Naive thymus-derived CD4-positive, alpha-beta T cell (primary cell): ENCODE data around the gene PHF1. TPM values are rescaled to one million over a fixed set of nuclear protein-coding genes. Genes with fewer than 3 reads are reported as not detected.
"Not testable (repeated sequence)": the region's sequence is repeated elsewhere in the genome, so short reads cannot be mapped to it uniquely, and the experiment has no call there.

Source experiments
- ATAC-seq: fragments of 150-1000 bp; cut with Tn5 transposase; 2 replicates; pipeline ENCODE4 v1.10.0; 2021; ENCODE audit warnings: mild to moderate bottlenecking, moderate library complexity
- CTCF ChIA-PET: fragments of 350-600 bp; sonication (Branson Sonifier 250); formaldehyde crosslinking; loops from one replicate; lab custom pipeline; 2021; ENCODE audit warnings: antibody characterized with exemption; lab: Charles Lee
- POLR2A ChIA-PET: fragments of 350-600 bp; sonication (Branson Sonifier 250); formaldehyde crosslinking; loops from one replicate; lab custom pipeline; 2021; ENCODE audit warnings: antibody characterized with exemption, inconsistent platforms; lab: Charles Lee
- DNase-seq, 9 donors: peaks; one replicate each; pipeline versions ENCODE4 v3.0.0 to v3.0.0-alpha.2; 2020 to 2022; ENCODE audit warnings: mixed read lengths in 1 of 9
- H3K27ac ChIP-seq: one replicate; pipeline ENCODE4 v1.7.0; 2013; ENCODE audit warnings: mild to moderate bottlenecking, low read depth, low read length, moderate library complexity
- H3K27me3 ChIP-seq, 2 donors: one replicate each; pipeline ENCODE4 v1.7.0; 2013; ENCODE audit warnings: low read length in 2 of 2, mild to moderate bottlenecking in 2 of 2, moderate library complexity in 2 of 2; ENCODE audit not compliant: control insufficient read depth in 2 of 2, insufficient read depth in 2 of 2
- H3K36me3 ChIP-seq, 3 experiments: 1 replicate in 2 of 3; 2 replicates in 1 of 3; pipeline ENCODE4 v1.7.0; 2013; ENCODE audit warnings: low read length in 3 of 3, mild to moderate bottlenecking in 3 of 3, moderate library complexity in 1 of 3; ENCODE audit not compliant: insufficient read depth in 3 of 3, control insufficient read depth in 2 of 3
- H3K4me1 ChIP-seq, 2 donors: one replicate each; pipeline ENCODE4 v1.7.0; 2013; ENCODE audit warnings: low read length in 2 of 2, mild to moderate bottlenecking in 2 of 2, moderate library complexity in 1 of 2; ENCODE audit not compliant: control insufficient read depth in 2 of 2, insufficient read depth in 2 of 2
- H3K4me3 ChIP-seq: 2 replicates; pipeline ENCODE4 v1.7.0; 2013; ENCODE audit warnings: mild to moderate bottlenecking, low read length
- H3K9me3 ChIP-seq, 3 experiments: 1 replicate in 2 of 3; 2 replicates in 1 of 3; pipeline ENCODE4 v1.7.0; 2013; ENCODE audit warnings: low read length in 3 of 3; ENCODE audit not compliant: control insufficient read depth in 2 of 3
- H3K27ac Mint-ChIP-seq, 9 donors: one replicate each; pipeline ENCODE4 v1.8.0; 2020 to 2022; ENCODE audit warnings: mixed read lengths in 9 of 9, mild to moderate bottlenecking in 8 of 9, moderate library complexity in 5 of 9, inconsistent platforms in 2 of 9
- H3K27me3 Mint-ChIP-seq, 5 donors: one replicate each; pipeline ENCODE4 v1.8.0; 2021 to 2022; ENCODE audit warnings: mixed read lengths in 5 of 5, mild to moderate bottlenecking in 1 of 5
- H3K36me3 Mint-ChIP-seq, 5 donors: one replicate each; pipeline ENCODE4 v1.8.0; 2020 to 2022; ENCODE audit warnings: mixed read lengths in 5 of 5, mild to moderate bottlenecking in 3 of 5, inconsistent platforms in 1 of 5
- H3K4me1 Mint-ChIP-seq, 7 donors: one replicate each; pipeline ENCODE4 v1.8.0; 2020 to 2022; ENCODE audit warnings: mixed read lengths in 7 of 7, mild to moderate bottlenecking in 3 of 7, inconsistent platforms in 1 of 7
- H3K4me3 Mint-ChIP-seq, 10 donors: one replicate each; pipeline ENCODE4 v1.8.0; 2020 to 2022; ENCODE audit warnings: mild to moderate bottlenecking in 10 of 10, mixed read lengths in 10 of 10, moderate library complexity in 6 of 10, inconsistent platforms in 2 of 10
- H3K9me3 Mint-ChIP-seq, 11 donors: one replicate each; pipeline ENCODE4 v1.8.0; 2020 to 2022; ENCODE audit warnings: mixed read lengths in 11 of 11, mild to moderate bottlenecking in 4 of 11, inconsistent platforms in 1 of 11, moderate library complexity in 1 of 11
- intact Hi-C, 2 donors: fragments of 100-400 bp; cut with micrococcal nuclease; formaldehyde crosslinking; loops; one replicate each; pipeline ENCODE4 v1.15.1; 2023
- polyA plus RNA-seq, 2 donors: library from polyadenylated mRNA; unstranded; fragments of 300-500 nt; fragmentation: Illumina TruSeq; gene quantifications; one replicate each; pipeline ENCODE4 v1.2.3, GENCODE V29; 2021
- total RNA-seq, 6 experiments: library from RNA in 5 of 6; stranded (reverse) in 5 of 6; gene quantifications; 1 replicate in 5 of 6; 2 replicates in 1 of 6; pipeline ENCODE4 v1.2.3 and lab custom pipeline; 2021 to 2026

The PHF1 gene
- total and polyA plus RNA-seq, 7 experiments from 2014 or later: 37.8 to 356 (median 224) TPM

GRCh38 chr6:33367715-33368025 is 43.1 kb upstream of the PHF1 start:
- POLR2A ChIA-PET: interaction anchor here (0.6 to 0.7 kb wide), 2 partner anchors 388 to 1586 kb away, joined by 3 to 4 read pairs; no protein-coding TSS in a partner anchor
- CTCF ChIA-PET, H3K4me1 ChIP-seq, H3K27me3 ChIP-seq, H3K27ac ChIP-seq, DNase-seq, H3K27me3 Mint-ChIP-seq, H3K36me3 Mint-ChIP-seq, H3K27ac Mint-ChIP-seq, H3K36me3 ChIP-seq, H3K4me3 ChIP-seq, H3K4me1 Mint-ChIP-seq, intact Hi-C loops, H3K9me3 ChIP-seq, H3K9me3 Mint-ChIP-seq, ATAC-seq, H3K4me3 Mint-ChIP-seq: not testable (repeated sequence)

GRCh38 chr6:33371901-33372300 is 38.9 kb upstream of the PHF1 start:
- H3K27me3 ChIP-seq, H3K27me3 Mint-ChIP-seq, DNase-seq, H3K4me3 Mint-ChIP-seq, H3K27ac Mint-ChIP-seq, H3K9me3 Mint-ChIP-seq, H3K9me3 ChIP-seq, H3K36me3 ChIP-seq, H3K4me1 Mint-ChIP-seq, ATAC-seq, H3K36me3 Mint-ChIP-seq, H3K27ac ChIP-seq, H3K4me3 ChIP-seq, intact Hi-C loops: not testable (repeated sequence)
- H3K4me1 ChIP-seq: peaks cover 0 to 12% of the 10 kb centered on the region in 2 donors
- ChIA-PET POLR2A (interaction anchor here (0.6 kb wide), 1 partner anchor 153 kb away, joined by 3 read pairs; no protein-coding TSS in a partner anchor), CTCF (interaction anchor here (0.9 kb wide), 1 partner anchor 206 kb away, joined by 3 read pairs; no protein-coding TSS in a partner anchor)

- CTCF ChIA-PET: interaction anchor here (0.5 to 0.9 kb wide), 2 partner anchors 13 to 206 kb away, joined by 3 to 5 read pairs; no protein-coding TSS in a partner anchor
These were observed 38.2 kb upstream of the PHF1 start for GRCh38 chr6:33372526-33373123.

GRCh38 chr6:33373960-33374910 is 36.6 kb upstream of the PHF1 start:
- no peak for ATAC-seq
- intact Hi-C loops: no loop called here
- no peaks in the 10 kb centered on the region for H3K9me3 ChIP-seq
- Mint-ChIP-seq H3K4me1 (peaks cover 0 to 10% (median 8%) of the 10 kb centered on the region in 7 donors), H3K27ac (peak overlapping the region in 2 of 9 donors; percentile 41 to 48), H3K4me3 (no peak overlapping the region), H3K36me3 (no peaks in the 10 kb centered on the region), H3K9me3 (no peaks in the 10 kb centered on the region), H3K27me3 (no peaks in the 10 kb centered on the region)
- H3K4me1 ChIP-seq: peaks cover 0 to 12% of the 10 kb centered on the region in 2 donors
- H3K36me3 ChIP-seq: no peaks in the 10 kb centered on the region
- ChIA-PET CTCF (interaction anchor here (0.6 to 1.1 kb wide), 2 partner anchors 30 to 224 kb away, joined by 3 read pairs; no protein-coding TSS in a partner anchor), POLR2A (interaction anchor here (1.2 kb wide), 1 partner anchor 97 kb away, joined by 3 read pairs; no protein-coding TSS in a partner anchor)
- H3K27ac ChIP-seq: no peak overlapping the region
- no peak for DNase-seq
- no peak overlapping the region for H3K4me3 ChIP-seq
- no peaks in the 10 kb centered on the region for H3K27me3 ChIP-seq

More at GRCh38 chr6:33372526-33373123, 38.2 kb upstream of the PHF1 start:
- H3K4me1 Mint-ChIP-seq: peaks cover 0 to 10% (median 8%) of the 10 kb centered on the region in 7 donors
- intact Hi-C loops: no loop called here
- H3K4me1 ChIP-seq: peaks cover 0 to 12% of the 10 kb centered on the region in 2 donors
- no peak overlapping the region for H3K4me3 Mint-ChIP-seq
- no peaks in the 10 kb centered on the region for H3K36me3 ChIP-seq
- no peaks in the 10 kb centered on the region for H3K9me3 ChIP-seq
- no peak for DNase-seq
- peak overlapping the region in 1 of 9 donors; percentile 53 for H3K27ac Mint-ChIP-seq
- POLR2A ChIA-PET: no interaction called here
- no peaks in the 10 kb centered on the region for H3K36me3 Mint-ChIP-seq
- H3K27ac ChIP-seq: no peak overlapping the region
- ATAC-seq: no peak
- no peak overlapping the region for H3K4me3 ChIP-seq
- H3K27me3 ChIP-seq: no peaks in the 10 kb centered on the region
- H3K27me3 Mint-ChIP-seq: no peaks in the 10 kb centered on the region
- no peaks in the 10 kb centered on the region for H3K9me3 Mint-ChIP-seq

- ChIA-PET POLR2A (no interaction called here), CTCF (interaction anchor here (1.1 kb wide), 1 partner anchor 31 kb away, joined by 3 read pairs; no protein-coding TSS in a partner anchor)
- Mint-ChIP-seq H3K36me3 (no peaks in the 10 kb centered on the region), H3K27me3 (no peaks in the 10 kb centered on the region), H3K4me3 (no peak overlapping the region), H3K27ac (peak overlapping the region in 2 of 9 donors; percentile 45 to 48), H3K4me1 (peaks cover 0 to 10% (median 7%) of the 10 kb centered on the region in 7 donors), H3K9me3 (no peaks in the 10 kb centered on the region)
- Histone ChIP-seq H3K36me3 (no peaks in the 10 kb centered on the region), H3K9me3 (no peaks in the 10 kb centered on the region), H3K27me3 (no peaks in the 10 kb centered on the region), H3K4me1 (peaks cover 0 to 12% of the 10 kb centered on the region in 2 donors), H3K4me3 (no peak overlapping the region), H3K27ac (no peak overlapping the region)
- DNase-seq (no peak), ATAC-seq (peak; percentile 3)
- intact Hi-C loops: no loop called here
These were observed 35.6 kb upstream of the PHF1 start for GRCh38 chr6:33375143-33375671.

GRCh38 chr6:33377171-33377570 is 33.6 kb upstream of the PHF1 start:
- ChIA-PET CTCF (no interaction called here), POLR2A (no interaction called here)
- intact Hi-C loops: no loop called here
- H3K4me1 Mint-ChIP-seq: peaks cover 0 to 10% (median 7%) of the 10 kb centered on the region in 7 donors
- H3K36me3 Mint-ChIP-seq: no peaks in the 10 kb centered on the region
- Histone ChIP-seq H3K4me1 (peaks cover 0 to 12% of the 10 kb centered on the region in 2 donors), H3K27me3 (no peaks in the 10 kb centered on the region), H3K4me3 (no peak overlapping the region), H3K36me3 (no peaks in the 10 kb centered on the region), H3K9me3 (no peaks in the 10 kb centered on the region), H3K27ac (no peak overlapping the region)
- no peak overlapping the region for H3K4me3 Mint-ChIP-seq
- H3K27ac Mint-ChIP-seq: no peak overlapping the region
- no peak for ATAC-seq
- H3K9me3 Mint-ChIP-seq: no peaks in the 10 kb centered on the region
- H3K27me3 Mint-ChIP-seq: peaks cover 0 to 7% (median 0%) of the 10 kb centered on the region in 5 donors
- no peak for DNase-seq
